HL-60 (cell line): ENCODE data around the gene ARMC6.

Experiments used
- DNase-seq, 2 experiments: peaks; one replicate each; pipeline ENCODE4 v3.0.0-alpha.2; 2010 to 2020; ENCODE audit warnings: low read depth in 1 of 2, low spot score in 1 of 2
- H3K27ac ChIP-seq: fragments of 250-450 bp; sonication (Bioruptor Pico); replicated peaks from 2 replicates; pipeline ENCODE4 v1.5.1; 2020; ENCODE audit warnings: mild to moderate bottlenecking, moderate library complexity
- H3K27me3 ChIP-seq: fragments of 250-450 bp; sonication (Bioruptor Pico); 2 replicates; pipeline ENCODE4 v1.5.1; 2021; ENCODE audit warnings: mild to moderate bottlenecking, moderate library complexity; ENCODE audit not compliant: insufficient read depth, poor library complexity, severe bottlenecking
- H3K4me3 ChIP-seq: replicated peaks from 2 replicates; pipeline ENCODE4 v1.5.1; 2011; ENCODE audit warnings: mild to moderate bottlenecking, control low read depth, low read length; ENCODE audit not compliant: insufficient read depth
- CTCF ChIP-seq: IDR thresholded peaks from one replicate; pipeline ENCODE4 v1.5.1; 2011; ENCODE audit warnings: low read length, control low read depth, inconsistent platforms; ENCODE audit not compliant: insufficient read depth
- GABPA ChIP-seq: IDR thresholded peaks from 2 replicates; pipeline ENCODE4 v1.6.1; 2012; ENCODE audit warnings: low read depth
- POLR2AphosphoS5 ChIP-seq: IDR thresholded peaks from 2 replicates; pipeline ENCODE4 v1.6.1; 2012; ENCODE audit warnings: low read depth
- REST ChIP-seq: IDR thresholded peaks from 2 replicates; pipeline ENCODE4 v1.6.1; 2012; ENCODE audit warnings: low read depth; ENCODE audit not compliant: insufficient replicate concordance
- SPI1 ChIP-seq: IDR thresholded peaks from 2 replicates; pipeline ENCODE4 v1.6.1; 2012; ENCODE audit warnings: low read depth, mild to moderate bottlenecking, borderline replicate concordance

ARMC6 gene

GRCh38 chr19:19031891-19032290, 1.5 kb upstream of the ARMC6 start:
- TF ChIP-seq SPI1 (no peak), CTCF (no peak), GABPA (no peak), POLR2AphosphoS5 (no peak), REST (no peak)
- Histone ChIP-seq H3K4me3 (peak overlapping the region; percentile 84), H3K27me3 (no peaks in the 10 kb centered on the region), H3K27ac (no peak overlapping the region)
- no peak for DNase-seq

- peak overlapping the region; percentile 95 for H3K27ac ChIP-seq
- H3K4me3 ChIP-seq = peak overlapping the region; percentile 84
- no peak; the same call in 1 of the 2 replicates for TF ChIP-seq POLR2AphosphoS5
- TF ChIP-seq SPI1 = peak; percentile 66
- TF ChIP-seq CTCF = no peak
- TF ChIP-seq REST = no peak
- no peak for TF ChIP-seq GABPA
- peak; percentile 82 to 98 for DNase-seq
- no peaks in the 10 kb centered on the region for H3K27me3 ChIP-seq
Observed at GRCh38 chr19:19032420-19033175, 805 bp upstream of the ARMC6 start.

- TF ChIP-seq REST (no peak), POLR2AphosphoS5 (no peak), SPI1 (no peak), CTCF (no peak), GABPA (no peak)
- no peak for DNase-seq
- Histone ChIP-seq H3K27ac (peak overlapping the region; percentile 95), H3K27me3 (no peaks in the 10 kb centered on the region), H3K4me3 (peak overlapping the region; percentile 84)
Observed at GRCh38 chr19:19033176-19033425, 302 bp upstream of the ARMC6 start.
